HG03103 (cell line): ENCODE measurements around the gene HBZ.
"Not testable (repeated sequence)": the region's sequence is repeated elsewhere in the genome, so short reads cannot be mapped to it uniquely, and the experiment has no call there.

Experiments
- ATAC-seq: cut with Tn5 transposase; IDR thresholded peaks from one replicate; pipeline ENCODE4 v1.9.1; 2021; ENCODE audit warnings: low read depth; ENCODE audit not compliant: unreplicated experiment

The HBZ gene

DNA sequence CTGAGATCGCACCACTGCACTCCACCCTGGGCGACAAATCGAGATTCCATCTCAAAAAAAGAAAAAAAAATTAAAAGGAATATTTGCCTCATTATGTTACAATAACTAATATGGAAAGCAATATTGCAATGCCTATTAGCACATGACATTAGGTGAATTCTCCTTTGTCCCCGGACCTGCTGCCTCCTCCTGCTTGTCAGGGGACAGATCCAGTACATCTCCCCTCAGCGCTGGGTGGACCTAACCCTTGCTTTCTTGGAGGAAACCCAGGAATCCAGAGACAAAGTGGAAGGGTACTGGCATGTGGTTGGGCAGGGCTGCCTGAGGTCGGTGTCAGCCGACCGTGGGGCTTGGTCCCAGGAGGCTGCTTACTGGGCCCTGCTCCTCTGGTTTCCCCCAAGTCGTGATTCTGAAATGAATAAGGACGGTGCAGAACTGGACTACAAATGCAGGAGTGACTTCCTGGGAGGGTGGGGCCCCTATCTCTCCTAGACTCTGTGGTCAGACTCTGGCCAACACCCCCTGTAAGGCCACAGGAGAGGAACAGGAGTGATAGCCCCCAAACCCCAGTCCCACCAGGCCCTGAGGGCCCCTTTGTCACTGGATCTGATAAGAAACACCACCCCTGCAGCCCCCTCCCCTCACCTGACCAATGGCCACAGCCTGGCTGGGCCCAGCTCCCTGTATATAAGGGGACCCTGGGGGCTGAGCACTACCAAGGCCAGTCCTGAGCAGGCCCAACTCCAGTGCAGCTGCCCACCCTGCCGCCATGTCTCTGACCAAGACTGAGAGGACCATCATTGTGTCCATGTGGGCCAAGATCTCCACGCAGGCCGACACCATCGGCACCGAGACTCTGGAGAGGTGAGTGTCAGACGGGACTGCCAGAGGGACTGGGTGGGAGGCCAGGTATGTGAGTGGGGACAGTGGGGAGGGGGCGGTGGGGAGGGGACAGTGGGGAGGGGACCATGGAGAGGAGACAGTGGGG is at the start of gene HBZ:
Gene HBZ, plus strand, starts transcription at position 504 of the 988 bp plus-strand sequence. Its CDS starts 266 bp downstream, at position 770.
- ATAC-seq, result no peak

DNA sequence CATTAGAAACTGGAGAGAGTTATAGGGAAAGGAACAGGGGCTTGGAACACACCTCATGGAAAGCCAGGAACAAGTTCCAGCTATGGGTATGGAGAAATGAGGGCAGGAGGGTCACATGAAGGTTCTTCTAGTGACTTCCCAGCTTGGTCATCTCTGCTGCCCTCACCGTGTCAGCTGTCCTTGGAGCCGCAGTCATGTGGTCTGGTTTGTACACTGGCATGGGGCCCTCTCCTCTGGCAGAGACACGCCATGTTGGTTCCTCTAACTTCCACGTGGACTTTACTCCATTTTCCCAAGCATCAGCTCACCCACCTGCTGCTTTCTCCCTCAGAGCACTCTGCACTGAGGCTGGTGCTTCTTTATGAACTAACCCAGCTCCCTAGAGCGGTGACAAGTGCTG is 48.1 kb upstream of the HBZ start:
- ATAC-seq, result no peak

DNA sequence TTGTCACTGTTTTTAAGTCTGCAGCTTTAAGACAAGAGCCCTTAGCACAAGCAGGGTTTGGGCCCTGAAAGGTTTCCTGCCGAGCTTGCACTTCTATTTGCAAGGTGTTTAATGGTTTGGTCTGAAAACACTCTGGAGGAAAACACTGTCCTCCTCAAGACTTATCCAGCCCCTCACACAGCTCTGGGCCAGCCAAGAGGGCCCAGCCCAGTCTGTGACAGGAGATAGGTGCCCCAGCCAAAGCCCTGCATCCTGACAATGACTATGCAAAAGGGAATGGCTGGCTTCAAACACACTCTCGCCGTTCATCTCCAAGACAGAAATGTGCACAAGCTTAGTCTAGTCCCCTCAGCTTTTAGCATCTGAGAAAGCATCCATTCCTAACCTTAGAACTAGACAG is 47.5 kb upstream of the HBZ start:
- ATAC-seq, result no peak

DNA sequence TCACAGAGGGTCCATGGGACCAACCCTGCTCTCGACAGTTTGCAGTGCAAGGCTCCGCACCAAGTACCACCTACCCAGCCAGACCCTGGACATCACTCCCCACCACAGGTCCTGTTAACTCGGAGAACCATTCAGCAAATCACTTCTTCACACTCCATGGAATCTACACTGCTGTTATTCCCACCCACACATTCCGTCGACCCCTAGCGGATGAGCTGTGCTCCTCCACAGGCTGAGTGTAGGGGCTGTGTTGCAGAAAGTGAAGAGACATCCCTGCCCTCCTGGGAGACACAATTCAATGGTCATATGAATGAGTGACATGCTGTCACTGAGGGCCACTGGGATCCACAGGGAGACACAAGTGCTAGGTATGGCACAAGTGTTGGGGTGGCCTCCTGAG is 46.9 kb upstream of the HBZ start:
- no peak for ATAC-seq

- no peak for ATAC-seq
Observed at GRCh38 chr16:106623-107324, 45.7 kb upstream of the HBZ start.

DNA sequence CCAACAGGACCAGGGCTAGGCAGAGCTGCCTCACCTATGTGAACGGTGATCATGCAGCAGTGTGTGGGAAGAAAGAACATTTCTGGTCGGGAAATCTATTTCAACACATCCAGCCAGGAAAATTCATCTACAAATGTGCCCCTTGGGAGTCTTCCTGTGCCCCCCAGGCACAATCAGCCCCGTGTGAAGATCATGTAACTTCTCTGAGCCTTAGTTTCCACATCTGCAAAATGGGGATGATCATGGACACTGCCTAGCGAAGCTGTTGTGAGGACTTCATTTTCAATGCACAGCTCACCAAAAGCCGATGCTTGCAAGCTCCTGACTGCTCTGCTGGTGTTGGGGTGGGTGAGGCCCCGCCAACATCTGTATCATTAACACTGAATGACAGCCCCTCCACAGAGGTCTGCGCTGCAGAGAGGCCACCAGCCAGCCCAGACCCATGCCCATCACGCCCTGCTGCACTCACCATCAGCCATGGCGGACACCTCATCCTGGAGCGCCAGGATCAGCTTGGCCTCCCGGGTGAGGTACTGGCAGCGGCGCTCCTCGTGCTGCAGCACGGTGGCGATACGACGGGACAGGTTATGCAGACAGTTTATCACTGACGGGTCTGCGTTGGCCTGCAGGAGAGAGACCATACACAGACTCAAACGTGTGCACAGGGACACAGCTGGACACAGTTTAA is 40.1 kb upstream of the HBZ start:
- ATAC-seq, result no peak

- no peak for ATAC-seq
Observed at GRCh38 chr16:114327-114726, 38.1 kb upstream of the HBZ start.

- ATAC-seq, result no peak
Observed at GRCh38 chr16:116015-116414, 36.4 kb upstream of the HBZ start.

DNA sequence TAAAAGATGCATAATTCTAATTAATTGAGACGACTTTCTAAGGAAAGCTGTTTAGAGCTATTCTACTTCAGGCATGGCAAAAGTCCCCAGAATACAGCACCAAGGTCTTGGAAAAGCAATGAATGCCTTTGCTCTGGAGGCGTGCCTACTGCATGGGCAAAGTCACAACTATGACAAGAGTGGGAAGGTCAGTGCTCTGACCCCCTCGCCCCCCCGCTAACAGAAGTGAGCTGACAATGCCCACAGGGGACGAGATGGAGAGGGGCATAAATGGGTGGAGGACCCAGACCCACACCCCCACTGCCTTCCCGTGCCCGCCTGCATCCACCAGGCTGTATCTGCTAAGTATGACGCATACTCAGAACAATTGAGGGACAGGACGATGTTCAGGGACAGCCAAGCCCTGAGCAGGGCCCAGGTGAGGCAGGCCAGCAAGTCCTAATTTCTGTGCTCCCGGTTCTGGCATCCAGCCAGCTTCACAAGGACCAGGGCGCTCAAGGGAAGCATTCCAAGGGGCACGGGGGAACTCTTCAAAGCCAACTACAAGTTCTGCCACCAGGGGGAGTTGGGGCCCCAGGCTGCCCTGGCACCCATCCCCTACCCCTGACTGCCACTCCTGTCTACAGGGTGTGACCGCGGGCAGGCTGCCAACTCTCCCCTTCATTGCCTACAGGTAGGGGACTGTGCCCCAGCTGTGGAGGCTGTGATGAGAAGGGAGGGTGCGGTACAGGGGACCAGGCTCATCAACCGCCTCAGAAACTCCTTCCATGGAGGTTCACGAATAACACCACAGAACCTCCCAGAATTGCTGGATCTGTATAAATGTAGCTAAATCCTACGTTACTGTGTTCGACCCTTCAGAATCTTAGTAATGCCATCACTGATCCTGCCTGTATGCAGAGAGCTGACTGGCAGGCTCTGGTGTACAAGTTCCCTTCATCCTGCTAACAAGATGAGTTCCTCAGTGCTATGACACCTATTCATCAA is 34.8 kb upstream of the HBZ start:
- no peak for ATAC-seq

- ATAC-seq, result no peak
Observed at GRCh38 chr16:118857-119256, 33.6 kb upstream of the HBZ start.

DNA sequence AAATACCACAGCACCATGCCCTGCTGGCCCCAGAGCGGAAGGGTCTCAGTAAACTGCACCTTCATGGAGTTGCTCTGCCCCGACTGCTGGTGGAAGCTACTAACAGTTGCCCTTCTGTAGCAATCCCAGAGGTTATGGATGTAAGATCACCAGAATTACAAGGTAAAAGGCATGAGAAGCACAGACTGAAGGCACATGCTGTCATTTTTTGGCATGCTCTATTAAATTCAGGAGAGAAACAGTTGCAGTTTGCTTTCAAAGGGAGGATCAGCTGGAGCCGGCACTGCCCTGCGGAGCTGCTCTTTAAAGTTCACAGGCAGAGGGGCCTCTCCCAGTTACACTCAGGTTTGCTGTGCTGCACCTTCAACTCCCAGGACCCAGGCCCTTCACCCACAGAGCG is 33.1 kb upstream of the HBZ start:
- ATAC-seq, result no peak

DNA sequence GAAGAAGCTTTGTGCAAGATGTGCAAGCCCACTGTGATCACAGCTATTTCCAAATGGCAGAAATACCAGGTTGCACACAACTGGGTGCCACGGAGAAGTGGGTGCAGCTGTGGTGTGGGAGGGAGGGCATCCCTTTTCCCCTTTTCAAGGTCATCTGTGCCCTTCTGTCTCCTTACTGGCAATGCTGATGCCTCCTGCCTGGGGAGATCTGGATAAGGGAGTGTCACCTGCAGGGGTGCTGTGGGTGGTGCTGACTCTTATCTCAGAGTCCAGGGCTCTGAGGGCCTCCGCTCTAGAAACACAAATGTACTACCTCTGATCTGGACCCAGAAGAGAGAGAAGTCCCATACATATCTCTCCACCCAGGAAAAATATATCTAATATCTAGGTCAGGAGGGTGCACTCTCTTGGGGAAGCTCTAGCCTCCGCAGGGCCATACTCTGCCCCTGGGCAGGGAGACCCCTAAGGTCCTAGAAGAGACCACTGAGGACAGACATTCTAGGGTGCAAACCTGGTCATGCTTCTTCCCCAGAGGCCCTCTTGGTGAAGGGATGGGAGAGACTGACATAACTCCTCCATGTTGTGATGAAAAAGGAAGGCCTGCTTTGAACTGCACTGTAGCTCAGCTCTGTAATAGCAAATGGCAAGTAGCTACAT is 32.5 kb upstream of the HBZ start:
- ATAC-seq, result no peak

- no peak for ATAC-seq
Observed at GRCh38 chr16:120756-121155, 31.7 kb upstream of the HBZ start.

- ATAC-seq, result no peak
Observed at GRCh38 chr16:122361-122760, 30.1 kb upstream of the HBZ start.

DNA sequence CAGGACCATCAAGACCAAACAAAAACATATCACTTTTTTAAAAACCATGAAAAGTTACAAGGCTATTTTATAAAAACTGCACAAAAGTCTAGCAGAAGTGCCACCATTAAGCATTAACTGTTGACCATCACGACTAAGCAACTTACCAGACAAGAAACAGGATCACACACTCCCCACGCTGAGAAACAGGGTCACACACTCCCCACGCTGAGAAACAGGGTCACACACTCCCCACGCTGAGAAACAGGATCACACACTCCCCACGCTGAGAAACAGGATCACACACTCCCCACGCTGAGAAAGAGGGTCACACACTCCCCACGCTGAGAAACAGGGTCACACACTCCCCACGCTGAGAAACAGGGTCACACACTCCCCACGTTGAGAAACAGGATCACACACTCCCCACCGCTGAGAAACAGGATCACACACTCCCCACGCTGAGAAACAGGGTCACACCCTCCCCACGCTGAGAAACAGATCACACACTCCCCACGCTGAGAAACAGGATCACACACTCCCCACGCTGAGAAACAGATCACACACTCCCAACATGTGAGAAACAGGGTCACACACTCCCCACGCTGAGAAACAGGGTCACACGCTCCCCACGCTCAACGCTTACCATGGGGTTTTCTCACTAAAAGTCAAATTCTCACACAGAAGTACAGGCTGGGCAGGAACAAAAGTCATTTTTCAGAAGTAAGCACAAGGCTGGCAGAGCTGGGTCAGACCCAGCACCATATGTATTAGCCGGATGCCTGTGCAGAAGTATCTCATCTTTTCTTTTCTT is 28.7 kb upstream of the HBZ start:
- not testable (repeated sequence) for ATAC-seq

- no peak for ATAC-seq
Observed at GRCh38 chr16:125011-125410, 27.4 kb upstream of the HBZ start.

DNA sequence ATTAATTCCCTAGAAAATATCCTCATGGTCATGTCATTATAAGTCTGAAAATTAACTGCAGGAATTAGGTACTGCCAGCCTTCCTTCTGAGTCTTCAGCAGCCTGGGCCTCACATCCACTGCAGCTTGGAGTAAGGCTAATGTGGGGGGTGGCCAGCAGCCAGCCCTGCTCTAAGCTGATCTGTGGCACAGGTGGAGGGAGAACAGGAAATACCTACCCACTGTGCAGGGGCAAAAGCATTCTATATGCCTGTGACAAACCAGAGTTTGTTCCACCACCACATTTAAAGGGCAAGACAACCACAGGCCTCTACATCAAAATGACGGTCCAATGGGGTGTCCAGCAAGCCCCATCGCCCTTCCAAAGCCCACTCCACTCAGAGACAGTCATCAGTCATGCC is 23.4 kb upstream of the HBZ start:
- ATAC-seq, result no peak

- no peak for ATAC-seq
Observed at GRCh38 chr16:130533-131173, 21.8 kb upstream of the HBZ start.
